ENCODE measurements around the gene CDON. TPM values are rescaled to one million over a fixed set of nuclear protein-coding genes. Genes with fewer than 3 reads are reported as not detected.
"Not testable (repeated sequence)": the region's sequence is repeated elsewhere in the genome, so short reads cannot be mapped to it uniquely, and the experiment has no call there.

Gene CDON
- total RNA-seq, 2 donors from 2014 or later, result 1.8 to 2.6 TPM

DNA sequence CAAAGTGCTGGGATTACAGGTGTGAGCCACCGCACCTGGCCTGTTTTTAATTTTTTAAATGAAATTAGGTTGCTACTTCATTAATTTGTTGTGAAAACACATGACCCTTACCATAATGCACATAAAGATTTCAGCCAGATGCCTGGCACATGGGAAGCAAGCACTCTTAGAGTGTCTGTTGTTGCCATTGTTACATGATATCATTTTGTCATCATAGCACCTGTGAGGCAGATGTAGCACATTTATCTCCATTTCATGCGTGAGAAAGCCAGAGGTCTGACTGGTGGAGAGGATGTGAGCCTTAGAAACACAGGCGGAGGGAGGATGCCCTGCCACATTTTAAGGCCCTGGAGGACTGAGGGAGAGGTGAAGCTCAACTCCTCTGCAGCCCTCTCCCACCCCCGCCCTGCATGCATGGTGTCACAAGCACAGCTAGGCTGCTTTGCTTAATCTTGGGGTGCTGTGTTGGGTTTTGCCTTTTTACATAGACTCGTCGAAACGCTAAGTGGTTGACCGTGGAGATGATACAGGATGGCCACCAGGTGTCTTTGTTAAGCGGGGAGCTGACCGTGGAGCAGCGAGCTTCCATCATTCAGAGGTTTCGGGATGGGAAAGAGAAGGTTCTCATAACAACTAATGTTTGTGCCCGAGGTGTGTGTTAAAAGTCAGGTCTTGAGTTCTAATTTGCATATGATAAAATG lies 144.4 kb downstream of the CDON start:
- Mint-ChIP-seq H3K36me3 (ENCODE audit: low read depth) (no peaks in the 10 kb centered on the region), H3K4me3 (no peak overlapping the region), H3K9me3 (no peaks in the 10 kb centered on the region), H3K27ac (no peak overlapping the region), H3K4me1 (no peaks in the 10 kb centered on the region), H3K27me3 (peaks cover 39% of the 10 kb centered on the region)
- no peak for ATAC-seq (replicated peaks)

DNA sequence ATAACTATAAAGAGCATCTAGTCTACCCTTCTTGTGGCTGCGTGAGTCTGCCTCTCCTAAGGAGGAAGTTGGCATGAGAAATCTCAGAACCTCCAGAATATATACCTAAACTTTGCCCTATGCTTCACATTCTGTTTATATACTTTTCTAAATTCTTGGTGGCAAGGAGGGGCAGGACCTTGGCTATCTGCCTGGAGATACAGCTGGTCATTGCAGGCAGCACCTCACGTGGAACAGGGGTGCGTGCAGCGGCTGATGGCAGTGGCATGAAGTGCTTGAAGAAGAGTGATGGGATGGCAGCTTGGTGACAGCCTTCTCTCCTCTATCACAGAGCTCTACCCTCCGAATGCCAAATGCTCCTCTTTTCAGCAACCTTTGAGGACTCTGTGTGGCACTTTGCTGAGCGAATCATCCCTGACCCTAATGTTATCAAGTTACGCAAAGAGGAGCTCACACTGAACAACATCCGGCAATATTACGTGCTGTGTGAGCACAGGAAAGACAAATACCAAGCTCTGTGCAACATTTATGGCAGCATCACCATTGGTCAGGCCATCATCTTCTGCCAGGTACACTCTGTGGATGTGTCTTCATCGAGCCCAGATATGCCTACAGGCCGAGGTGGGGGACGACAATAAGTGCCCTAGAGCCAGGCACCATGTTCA lies 145.9 kb downstream of the CDON start:
- Mint-ChIP-seq H3K9me3 (no peaks in the 10 kb centered on the region), H3K4me1 (no peaks in the 10 kb centered on the region), H3K27me3 (peaks cover 47% of the 10 kb centered on the region), H3K36me3 (ENCODE audit: low read depth) (no peaks in the 10 kb centered on the region), H3K27ac (no peak overlapping the region), H3K4me3 (no peak overlapping the region)
- ATAC-seq (replicated peaks), result no peak

DNA sequence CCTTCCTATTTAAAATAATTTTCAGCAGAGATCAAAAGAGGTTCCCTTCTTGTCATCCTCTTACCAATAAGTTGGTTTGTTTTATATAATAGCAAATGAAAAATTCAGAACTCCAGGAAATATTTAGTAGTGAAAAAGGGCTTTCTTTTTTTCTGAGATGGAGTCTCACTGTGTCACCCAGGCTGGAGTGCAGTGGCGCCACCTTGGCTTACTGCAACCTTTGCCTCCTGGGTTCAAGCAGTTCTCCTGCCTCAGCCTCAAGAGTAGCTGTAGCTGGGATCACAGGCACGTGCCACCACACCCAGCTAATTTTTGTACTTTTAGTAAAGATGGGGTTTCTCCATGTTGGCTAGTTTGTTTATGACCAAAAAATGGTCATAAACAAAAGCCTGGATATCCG lies 148.1 kb downstream of the CDON start:
- H3K27me3 Mint-ChIP-seq, result peaks cover 53% of the 10 kb centered on the region
- not testable (repeated sequence) for H3K4me1 Mint-ChIP-seq; H3K4me3 Mint-ChIP-seq; H3K9me3 Mint-ChIP-seq; H3K36me3 Mint-ChIP-seq (ENCODE audit: low read depth); H3K27ac Mint-ChIP-seq; ATAC-seq (replicated peaks)

DNA sequence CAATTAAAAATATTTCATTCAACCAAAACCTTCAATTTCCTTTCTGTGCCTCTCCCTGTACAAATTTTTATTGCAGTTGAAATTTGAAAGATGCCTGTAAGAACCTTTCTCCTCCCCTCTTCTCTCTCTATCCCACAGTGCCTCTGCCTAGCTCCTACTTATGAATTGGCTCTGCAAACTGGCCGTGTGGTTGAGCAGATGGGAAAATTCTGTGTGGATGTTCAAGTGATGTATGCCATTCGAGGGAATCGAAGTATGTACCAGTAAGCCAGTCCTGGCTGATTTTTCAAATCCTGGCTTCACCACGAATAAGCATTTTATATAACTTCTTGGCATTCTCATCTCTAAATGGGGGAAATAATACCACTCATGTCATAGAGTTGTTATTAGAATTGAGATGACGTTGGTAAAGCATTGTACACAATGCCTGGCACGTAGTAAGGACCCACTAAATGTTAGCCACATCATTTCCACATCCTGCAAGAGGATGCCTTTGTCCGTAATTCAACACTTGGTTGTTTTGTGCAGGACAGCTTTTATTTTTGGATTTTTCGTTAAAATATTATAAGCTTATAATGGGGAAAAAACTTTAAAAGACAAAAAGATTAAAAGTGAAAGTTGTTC lies 152.3 kb downstream of the CDON start:
- H3K4me3 Mint-ChIP-seq, result no peak overlapping the region
- H3K36me3 Mint-ChIP-seq (ENCODE audit: low read depth), result no peaks in the 10 kb centered on the region
- peaks cover 40% of the 10 kb centered on the region for H3K27me3 Mint-ChIP-seq
- no peaks in the 10 kb centered on the region for H3K4me1 Mint-ChIP-seq
- H3K9me3 Mint-ChIP-seq, result no peaks in the 10 kb centered on the region
- no peak for ATAC-seq (replicated peaks)
- no peak overlapping the region for H3K27ac Mint-ChIP-seq

Other genes with a start within 250 kb of the CDON start
- gene PATE4, start 229.6 kb downstream of the CDON start, total RNA-seq, result not detected
- 1 to 10 TPM; 7.7 to 9.2 TPM for gene HYLS1, start 175.2 kb downstream of the CDON start, total RNA-seq
- 10 to 100 TPM; 13.1 to 15.9 TPM for gene PUS3, start 159.7 kb downstream of the CDON start, total RNA-seq
- gene DDX25, start 158.4 kb downstream of the CDON start, total RNA-seq, result under 1 TPM; 0.32 to 0.69 TPM
- gene VSIG10L2, start 116.8 kb downstream of the CDON start, total RNA-seq, result not detected
- 10 to 100 TPM; 33.8 to 50.8 TPM for gene RPUSD4, start 148.8 kb upstream of the CDON start, total RNA-seq
- 10 to 100 TPM in 1 of 2 donors, 1 to 10 TPM in 1; 6.5 to 12.5 TPM for gene FAM118B, start 148.9 kb upstream of the CDON start, total RNA-seq
- gene SRPRA, start 206.0 kb upstream of the CDON start, total RNA-seq, result 100 to 1,000 TPM in 1 of 2 donors, 10 to 100 TPM in 1; 92.5 to 142 TPM
- gene FOXRED1, start 206.3 kb upstream of the CDON start, total RNA-seq, result 10 to 100 TPM; 34.6 to 47.1 TPM
- 10 to 100 TPM; 11.1 to 12.0 TPM for gene TIRAP, start 220.2 kb upstream of the CDON start, total RNA-seq
- gene DCPS, start 241.2 kb upstream of the CDON start, total RNA-seq, result 10 to 100 TPM; 28.1 to 47.5 TPM

All from activated T-helper 17 cell treated with anti-CD3 and anti-CD28 coated beads, Interleukin-2, amount 50 U/mL, for 72 hours (primary cell).